Activated CD8-positive, alpha-beta T cell treated with anti-CD3 and anti-CD28 coated beads for 36 hours (primary cell): ENCODE data around the gene ZNF827. TPM values are rescaled to one million over a fixed set of nuclear protein-coding genes. Genes with fewer than 3 reads are reported as not detected.
A peak's percentile ranks its signal among the peaks of the same experiment; 100 is the strongest.

Source experiments
- ATAC-seq: fragments of 200-7000 bp; cut with Tn5 transposase; one replicate; pipeline ENCODE4 v1.10.0; 2021; ENCODE audit warnings: mild to moderate bottlenecking, moderate library complexity
- CTCF ChIA-PET: fragments of 350-600 bp; sonication (Branson Sonifier 250); formaldehyde crosslinking; loops from one replicate; lab custom pipeline; 2021; ENCODE audit warnings: antibody characterized with exemption; lab: Charles Lee
- POLR2A ChIA-PET: fragments of 350-600 bp; sonication (Branson Sonifier 250); formaldehyde crosslinking; loops from one replicate; lab custom pipeline; 2021; ENCODE audit warnings: antibody characterized with exemption; lab: Charles Lee
- DNase-seq: peaks from one replicate; pipeline ENCODE4 v3.0.0-alpha.2; 2020
- H3K27ac Mint-ChIP-seq: one replicate; pipeline ENCODE4 v1.8.0; 2021; ENCODE audit warnings: mild to moderate bottlenecking, mixed read lengths
- H3K27me3 Mint-ChIP-seq: one replicate; pipeline ENCODE4 v1.8.0; 2021; ENCODE audit warnings: mixed read lengths
- H3K36me3 Mint-ChIP-seq: one replicate; pipeline ENCODE4 v1.8.0; 2021; ENCODE audit warnings: low read depth, mixed read lengths
- H3K4me1 Mint-ChIP-seq: one replicate; pipeline ENCODE4 v1.8.0; 2021; ENCODE audit warnings: low read depth, mixed read lengths
- H3K4me3 Mint-ChIP-seq: one replicate; pipeline ENCODE4 v1.8.0; 2021; ENCODE audit warnings: mild to moderate bottlenecking, moderate library complexity, mixed read lengths
- H3K9me3 Mint-ChIP-seq: one replicate; pipeline ENCODE4 v1.8.0; 2021; ENCODE audit warnings: mixed read lengths
- intact Hi-C: fragments of 100-400 bp; cut with micrococcal nuclease; formaldehyde crosslinking; loops from one replicate; pipeline ENCODE4 v1.10.0; 2022
- total RNA-seq, 2 experiments: library from RNA; stranded (reverse); gene quantifications; one replicate each; pipeline ENCODE4 v1.2.3, GENCODE V29; 2021
- TF ChIP-seq, protein P1 (sequence below): fragments of 200-600 bp; IDR thresholded peaks from one replicate; pipeline ENCODE4 v1.8.0; 2022; ENCODE audit warnings: antibody characterized with exemption, mild to moderate bottlenecking

ZNF827 gene
- total RNA-seq, 2 experiments from 2014 or later, result 28.4 to 31.1 TPM

DNA sequence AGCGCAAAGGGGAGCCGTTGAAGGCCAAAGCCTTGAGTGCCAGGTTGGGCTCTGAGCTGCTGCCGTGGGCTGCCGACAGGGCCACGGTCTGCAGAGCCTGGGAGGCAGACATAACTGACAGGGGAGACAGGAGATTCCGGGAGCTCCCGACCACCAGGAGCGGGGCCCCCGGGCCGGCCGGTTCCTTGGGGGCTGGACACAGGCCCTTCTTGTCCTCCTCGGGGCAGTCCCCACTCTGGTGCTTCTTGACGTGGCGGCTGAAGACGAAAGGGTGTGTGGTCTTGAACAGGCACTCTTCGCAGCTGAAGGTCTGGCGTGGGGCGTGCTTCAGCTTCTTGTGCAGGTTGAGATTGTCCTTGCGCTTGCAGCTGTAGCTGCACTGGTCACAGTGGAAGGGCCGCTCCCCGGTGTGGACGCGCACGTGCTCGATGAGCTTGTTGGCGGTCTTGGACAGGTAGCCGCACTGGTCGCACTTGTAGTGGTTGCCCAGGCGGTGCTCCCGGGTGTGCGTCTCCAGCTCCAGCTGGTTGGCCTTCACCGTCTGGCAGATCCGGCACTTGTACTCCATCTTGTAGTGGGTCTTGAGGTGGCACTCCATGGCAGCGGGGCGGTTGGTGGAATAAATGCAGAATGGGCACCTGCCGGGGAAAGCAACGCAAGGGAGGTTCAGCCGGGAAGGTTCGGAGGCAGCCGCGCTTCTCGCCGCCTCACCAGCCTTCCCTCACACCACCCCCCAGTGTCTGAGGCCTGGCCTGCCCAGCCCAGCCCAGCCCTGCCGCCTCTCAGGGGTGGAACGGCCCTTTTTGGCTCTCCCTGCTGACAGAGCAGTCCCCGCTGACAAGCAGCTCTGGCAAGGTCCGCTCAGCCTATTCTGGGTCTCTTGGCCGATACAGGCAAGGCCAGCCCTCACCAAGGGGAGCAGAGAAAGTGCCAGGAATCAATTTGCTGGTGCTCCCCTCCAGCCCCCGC is 177.4 kb downstream of the ZNF827 start:
- CTCF ChIA-PET, result interaction anchor here (1.2 kb wide), 1 partner anchor 18 kb away, joined by 3 read pairs; no protein-coding TSS in a partner anchor
- Mint-ChIP-seq H3K27me3 (no peaks in the 10 kb centered on the region), H3K27ac (no peak overlapping the region)

DNA sequence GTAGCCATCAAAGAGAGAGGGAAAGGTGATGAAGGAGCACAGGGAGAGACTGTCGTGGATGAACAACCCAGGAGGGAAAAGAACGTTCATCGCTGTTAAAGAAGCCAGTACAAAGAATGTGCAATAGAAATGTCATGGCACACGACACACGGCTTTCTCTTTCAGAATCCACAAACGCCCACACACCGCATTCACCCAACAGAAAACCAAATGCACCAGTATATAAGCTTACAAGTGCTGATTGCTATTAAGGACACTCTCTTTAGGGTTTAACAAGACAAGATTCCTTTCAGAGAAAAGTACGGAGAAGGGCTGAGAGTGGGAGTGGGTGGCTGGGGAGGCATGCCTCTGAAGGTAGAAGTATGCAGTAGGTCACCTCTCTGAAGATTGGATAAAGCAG is 178.4 kb downstream of the ZNF827 start:
- peaks cover 69% of the 10 kb centered on the region for H3K36me3 Mint-ChIP-seq
- peaks cover 29% of the 10 kb centered on the region for H3K4me1 Mint-ChIP-seq
- CTCF ChIA-PET, result interaction anchor here (1.2 kb wide), 1 partner anchor 17 kb away, joined by 3 read pairs; no protein-coding TSS in a partner anchor
- ATAC-seq, result peak; percentile 28
- peak; percentile 57 for DNase-seq
- no peaks in the 10 kb centered on the region for H3K9me3 Mint-ChIP-seq
- POLR2A ChIA-PET, result no interaction called here
- no peak overlapping the region for H3K4me3 Mint-ChIP-seq
- TF ChIP-seq, protein P1, sequence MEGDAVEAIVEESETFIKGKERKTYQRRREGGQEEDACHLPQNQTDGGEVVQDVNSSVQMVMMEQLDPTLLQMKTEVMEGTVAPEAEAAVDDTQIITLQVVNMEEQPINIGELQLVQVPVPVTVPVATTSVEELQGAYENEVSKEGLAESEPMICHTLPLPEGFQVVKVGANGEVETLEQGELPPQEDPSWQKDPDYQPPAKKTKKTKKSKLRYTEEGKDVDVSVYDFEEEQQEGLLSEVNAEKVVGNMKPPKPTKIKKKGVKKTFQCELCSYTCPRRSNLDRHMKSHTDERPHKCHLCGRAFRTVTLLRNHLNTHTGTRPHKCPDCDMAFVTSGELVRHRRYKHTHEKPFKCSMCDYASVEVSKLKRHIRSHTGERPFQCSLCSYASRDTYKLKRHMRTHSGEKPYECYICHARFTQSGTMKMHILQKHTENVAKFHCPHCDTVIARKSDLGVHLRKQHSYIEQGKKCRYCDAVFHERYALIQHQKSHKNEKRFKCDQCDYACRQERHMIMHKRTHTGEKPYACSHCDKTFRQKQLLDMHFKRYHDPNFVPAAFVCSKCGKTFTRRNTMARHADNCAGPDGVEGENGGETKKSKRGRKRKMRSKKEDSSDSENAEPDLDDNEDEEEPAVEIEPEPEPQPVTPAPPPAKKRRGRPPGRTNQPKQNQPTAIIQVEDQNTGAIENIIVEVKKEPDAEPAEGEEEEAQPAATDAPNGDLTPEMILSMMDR, result no peak
- H3K27me3 Mint-ChIP-seq, result no peaks in the 10 kb centered on the region
- H3K27ac Mint-ChIP-seq, result peak overlapping the region; percentile 47
- intact Hi-C loops, result no loop called here

More for the DNA sequence above, 177.4 kb downstream of the ZNF827 start:
- H3K4me3 Mint-ChIP-seq, result no peak overlapping the region
- DNase-seq, result no peak
- ATAC-seq, result no peak
- intact Hi-C loops, result no loop called here
- POLR2A ChIA-PET, result interaction anchor here (0.8 kb wide), 1 partner anchor 174 kb away, joined by 3 read pairs; no protein-coding TSS in a partner anchor
- H3K9me3 Mint-ChIP-seq, result no peaks in the 10 kb centered on the region
- H3K4me1 Mint-ChIP-seq, result peaks cover 23% of the 10 kb centered on the region
- H3K36me3 Mint-ChIP-seq, result peaks cover 79% of the 10 kb centered on the region
- TF ChIP-seq, protein P1, result no peak

DNA sequence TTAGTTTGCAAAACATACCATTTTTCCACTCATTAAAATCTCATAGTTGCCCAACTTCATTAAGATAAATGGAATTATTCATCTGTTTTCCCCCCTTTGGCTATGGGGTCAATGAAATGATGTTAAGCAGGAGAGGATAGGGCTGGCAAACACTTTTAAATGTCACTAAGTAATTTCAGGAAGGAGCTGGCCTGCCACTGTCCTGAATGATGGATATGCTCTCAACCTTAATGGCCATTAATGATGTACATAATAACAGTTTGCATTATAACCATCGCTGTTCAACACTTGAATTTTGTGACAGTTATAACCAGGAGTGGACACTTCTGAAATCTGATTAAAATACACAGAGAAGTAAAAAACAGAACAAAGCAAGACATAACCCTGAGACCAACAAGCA is 181.4 kb downstream of the ZNF827 start:
- ATAC-seq (no peak), DNase-seq (no peak)
- peaks cover 29% of the 10 kb centered on the region for H3K4me1 Mint-ChIP-seq
- peak overlapping the region; percentile 56 for H3K27ac Mint-ChIP-seq
- no peaks in the 10 kb centered on the region for H3K9me3 Mint-ChIP-seq
- ChIA-PET CTCF (no interaction called here), POLR2A (no interaction called here)
- peaks cover 2% of the 10 kb centered on the region for H3K27me3 Mint-ChIP-seq
- peaks cover 44% of the 10 kb centered on the region for H3K36me3 Mint-ChIP-seq
- TF ChIP-seq, protein P1, result no peak
- no peak overlapping the region for H3K4me3 Mint-ChIP-seq
- intact Hi-C loops, result no loop called here

DNA sequence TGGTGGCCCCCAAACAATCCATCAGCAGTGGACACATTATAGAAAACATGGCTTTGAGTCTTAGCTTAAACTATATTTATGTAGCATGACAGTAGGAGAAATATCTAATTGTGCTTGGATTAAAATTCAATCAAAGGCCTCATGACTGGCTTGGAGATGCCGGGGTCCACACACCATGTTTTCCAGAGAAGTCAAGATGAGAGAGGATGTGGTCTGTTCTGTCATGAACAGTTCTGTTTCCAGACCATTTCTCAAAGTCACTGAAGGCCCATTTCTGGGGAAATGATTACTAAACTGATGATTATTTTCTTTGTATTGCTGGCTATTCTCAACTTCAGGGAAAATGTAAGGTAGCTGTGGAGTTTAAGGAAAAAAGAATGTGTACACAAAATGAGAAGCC is 182.4 kb downstream of the ZNF827 start:
- peak; percentile 64 for ATAC-seq
- ChIA-PET POLR2A (no interaction called here), CTCF (interaction anchor here (1.1 kb wide), 1 partner anchor 12 kb away, joined by 3 read pairs; no protein-coding TSS in a partner anchor)
- DNase-seq, result peak; percentile 30
- H3K4me1 Mint-ChIP-seq, result peaks cover 29% of the 10 kb centered on the region
- H3K27ac Mint-ChIP-seq, result peak overlapping the region; percentile 56
- peaks cover 2% of the 10 kb centered on the region for H3K27me3 Mint-ChIP-seq
- H3K36me3 Mint-ChIP-seq, result peaks cover 38% of the 10 kb centered on the region
- H3K9me3 Mint-ChIP-seq, result no peaks in the 10 kb centered on the region
- TF ChIP-seq, protein P1, result no peak
- intact Hi-C loops, result no loop called here
- H3K4me3 Mint-ChIP-seq, result no peak overlapping the region

DNA sequence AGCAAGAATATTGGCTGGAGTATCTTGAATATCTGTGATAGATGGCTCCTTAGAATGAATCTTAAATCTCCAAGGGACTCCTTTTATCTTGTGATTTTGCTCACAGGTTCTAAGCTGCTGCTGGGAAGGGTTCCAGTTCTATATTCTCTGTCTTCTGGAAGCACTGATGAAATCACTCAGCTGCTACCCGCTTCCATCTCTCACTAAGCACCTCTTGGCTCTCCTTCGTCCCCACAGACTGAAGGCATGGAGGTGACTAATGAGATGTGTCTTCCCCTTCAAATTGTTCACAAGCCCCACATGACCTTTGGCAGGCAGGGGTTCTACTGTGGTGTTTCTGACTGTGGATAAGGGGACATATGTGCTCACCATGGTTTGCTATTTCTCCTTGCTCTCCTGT is 182.8 kb downstream of the ZNF827 start:
- intact Hi-C loops, result no loop called here
- H3K36me3 Mint-ChIP-seq, result peaks cover 35% of the 10 kb centered on the region

More for the DNA sequence above, 182.8 kb downstream of the ZNF827 start:
- H3K4me1 Mint-ChIP-seq, result peaks cover 28% of the 10 kb centered on the region
- TF ChIP-seq, protein P1, result no peak
- ChIA-PET CTCF (interaction anchor here (1.1 kb wide), 1 partner anchor 12 kb away, joined by 3 read pairs; no protein-coding TSS in a partner anchor), POLR2A (no interaction called here)
- ATAC-seq, result peak; percentile 71
- H3K27ac Mint-ChIP-seq, result peak overlapping the region; percentile 56
- no peaks in the 10 kb centered on the region for H3K9me3 Mint-ChIP-seq
- no peak overlapping the region for H3K4me3 Mint-ChIP-seq
- H3K27me3 Mint-ChIP-seq, result peaks cover 5% of the 10 kb centered on the region
- DNase-seq, result peak; percentile 28
